Measurements from ENCODE around the gene GNG2.

GNG2 gene

DNA sequence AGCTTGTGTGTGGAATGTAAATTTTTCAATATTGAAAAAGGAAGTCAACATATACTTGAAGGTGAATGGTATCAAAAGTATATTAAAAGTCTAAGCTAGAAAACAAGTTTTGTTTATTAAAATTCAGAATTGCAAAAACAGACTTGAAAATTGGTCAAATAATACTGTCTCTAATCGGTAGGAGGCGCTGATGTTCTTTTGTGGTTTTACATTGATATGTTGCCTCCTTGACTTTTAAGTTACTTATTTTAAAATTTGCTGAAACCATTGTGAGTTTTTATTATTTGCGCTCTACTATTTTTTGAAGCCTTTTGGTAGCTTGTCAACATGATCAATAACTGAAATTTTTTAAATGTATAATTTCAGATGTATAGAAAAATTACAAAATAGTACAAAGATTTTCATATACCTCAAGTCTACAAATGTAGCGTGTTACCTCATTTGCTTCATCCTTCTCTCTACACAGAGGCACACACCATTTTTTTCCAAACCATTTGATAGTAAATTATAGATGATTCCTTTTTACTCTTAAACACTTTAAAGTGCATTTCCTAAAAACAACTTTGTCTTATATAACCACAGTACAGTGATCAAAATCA, 135.8 kb downstream of the GNG2 start:
- DNase-seq (ENCODE audit: low read depth): no peak

DNA sequence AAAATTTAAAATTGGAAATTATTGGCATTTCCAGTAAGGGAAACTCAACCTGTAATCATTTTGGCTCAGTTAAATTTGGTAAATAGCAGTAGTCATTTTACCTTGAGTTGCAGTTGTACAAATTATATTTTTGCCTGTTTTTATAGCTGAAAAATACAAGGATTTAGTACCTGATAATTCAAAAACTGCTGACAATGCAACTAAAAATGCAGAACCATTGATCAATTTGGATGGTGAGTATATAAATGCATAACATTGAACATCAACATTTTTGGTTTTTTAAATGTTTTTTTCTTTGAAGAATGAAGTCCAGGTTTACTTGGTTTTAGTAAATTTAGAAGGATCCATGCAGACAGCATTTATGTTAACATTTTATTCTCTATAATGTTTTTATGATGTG, 137.9 kb downstream of the GNG2 start:
- no peak for DNase-seq (ENCODE audit: low read depth)

DNA sequence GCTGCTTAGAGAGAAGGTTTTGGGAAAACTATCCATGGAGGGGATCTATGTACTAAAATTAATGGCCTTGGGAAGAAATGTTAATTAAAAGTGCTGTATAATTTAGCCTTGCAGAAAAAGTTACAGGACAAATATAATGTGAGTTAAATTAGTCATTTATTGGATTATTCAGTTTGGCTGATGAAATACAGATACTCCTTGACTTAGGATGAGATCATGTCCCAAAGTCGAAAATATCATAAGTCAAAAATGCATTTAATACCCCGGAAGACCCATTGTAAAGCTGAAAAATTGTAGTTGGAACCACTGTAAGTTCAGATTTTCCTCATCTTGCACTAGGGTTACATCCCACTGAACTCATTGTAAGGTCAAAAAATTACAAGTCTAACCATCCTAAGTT, 138.7 kb downstream of the GNG2 start:
- DNase-seq (ENCODE audit: low read depth): no peak

DNA sequence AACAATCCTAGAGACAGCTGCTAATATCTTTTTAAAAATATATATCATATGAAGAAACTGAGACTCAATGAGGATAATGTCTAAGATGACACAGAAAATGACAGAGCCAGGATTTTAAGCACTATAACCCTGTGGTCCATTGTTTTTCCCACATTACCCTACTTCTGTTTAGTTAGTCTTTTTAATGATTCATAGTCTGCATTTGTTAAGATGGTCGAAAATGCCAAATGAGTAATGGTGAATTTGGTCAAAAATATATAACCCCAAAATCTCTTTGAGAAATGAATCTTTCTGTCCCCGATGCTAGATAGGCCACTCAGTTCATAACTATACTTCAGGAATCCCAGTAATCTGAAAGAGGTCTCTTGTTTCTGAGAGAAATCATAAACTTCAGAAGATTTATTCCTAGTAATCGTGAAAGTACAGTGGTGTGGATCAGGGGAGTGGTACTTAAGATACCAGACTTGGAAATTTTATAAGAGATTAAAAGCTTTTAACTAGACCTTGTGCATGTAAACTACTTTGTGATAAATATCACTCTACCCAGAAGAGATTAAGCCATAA, 139.7 kb downstream of the GNG2 start:
- DNase-seq (ENCODE audit: low read depth): no peak

DNA sequence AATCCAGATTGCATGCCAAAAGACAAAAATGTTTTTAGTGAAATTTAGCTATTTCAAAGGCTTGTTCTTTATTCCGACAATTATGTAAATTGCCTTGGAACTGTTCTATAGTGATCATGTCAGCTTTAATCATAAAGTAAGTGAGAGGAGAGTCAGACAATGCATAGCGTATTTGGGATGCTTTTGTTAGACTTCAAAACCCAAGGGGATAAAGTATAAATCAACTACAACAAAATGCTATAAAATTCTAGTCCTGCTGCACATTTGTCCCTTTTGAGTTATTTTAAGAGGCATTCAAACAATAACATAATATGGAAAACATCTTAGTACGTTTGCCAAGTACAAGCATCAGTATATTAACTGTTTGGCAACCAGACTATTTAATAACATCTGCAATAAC, 140.3 kb downstream of the GNG2 start:
- no peak for DNase-seq (ENCODE audit: low read depth)

DNA sequence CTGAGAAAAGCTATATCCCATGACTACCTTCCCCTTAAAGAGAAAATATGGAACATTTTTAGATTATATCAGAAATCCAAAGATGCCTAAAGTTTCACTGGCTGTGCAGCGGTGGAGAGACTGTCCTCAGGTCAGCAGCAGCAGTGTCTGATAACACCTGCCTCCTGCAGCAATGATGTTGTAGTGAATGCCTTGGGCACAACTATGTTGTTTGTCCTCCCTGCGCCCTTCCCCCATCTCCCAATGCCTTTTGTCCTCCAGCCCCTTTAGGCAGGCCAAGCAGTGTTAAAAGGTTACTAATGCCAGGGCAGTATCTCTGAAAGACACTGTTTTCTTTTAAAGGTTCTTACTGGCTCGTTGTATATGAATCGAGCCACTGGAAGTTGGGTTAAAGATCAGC, 142.1 kb downstream of the GNG2 start:
- DNase-seq (ENCODE audit: low read depth): no peak

DNA sequence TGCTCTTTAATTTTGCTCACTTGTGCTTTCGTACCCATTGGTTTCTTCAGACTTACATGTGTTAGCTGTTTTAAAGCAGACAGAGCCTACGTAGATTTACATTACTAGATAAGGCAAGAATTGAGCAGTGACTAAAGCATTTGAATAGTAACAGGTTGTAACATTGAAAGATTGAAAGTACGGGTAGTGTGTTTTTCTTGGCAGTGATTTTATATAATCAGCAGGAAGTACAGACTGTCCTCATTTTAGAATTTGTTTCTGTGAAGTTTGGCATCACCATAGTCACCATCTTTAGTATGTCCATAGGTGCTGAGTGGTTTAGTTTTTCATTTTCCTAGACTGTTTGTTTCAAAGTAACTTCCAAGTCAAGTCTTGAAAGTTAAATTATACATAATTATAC, 142.9 kb downstream of the GNG2 start:
- no peak for DNase-seq (ENCODE audit: low read depth)

DNA sequence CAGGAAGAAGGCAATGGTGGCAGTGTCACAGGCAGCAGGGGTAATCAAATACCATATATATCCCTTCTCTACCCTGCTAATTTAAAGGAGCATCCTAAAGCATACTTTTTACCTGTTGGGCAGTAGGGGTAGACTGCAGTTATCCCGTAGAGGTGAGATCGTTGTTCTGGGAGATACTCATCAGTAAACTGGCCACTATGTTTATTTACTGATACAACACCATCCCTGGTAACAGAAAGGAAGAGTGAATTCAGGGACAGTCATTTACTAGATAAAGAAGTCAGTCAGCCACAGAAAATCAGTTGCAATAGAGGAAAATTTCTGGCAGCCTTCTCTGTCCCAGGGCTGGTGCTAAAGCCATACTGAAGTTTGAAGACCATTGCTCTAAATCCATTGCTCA, 145.2 kb downstream of the GNG2 start:
- DNase-seq (ENCODE audit: low read depth): no peak

DNA sequence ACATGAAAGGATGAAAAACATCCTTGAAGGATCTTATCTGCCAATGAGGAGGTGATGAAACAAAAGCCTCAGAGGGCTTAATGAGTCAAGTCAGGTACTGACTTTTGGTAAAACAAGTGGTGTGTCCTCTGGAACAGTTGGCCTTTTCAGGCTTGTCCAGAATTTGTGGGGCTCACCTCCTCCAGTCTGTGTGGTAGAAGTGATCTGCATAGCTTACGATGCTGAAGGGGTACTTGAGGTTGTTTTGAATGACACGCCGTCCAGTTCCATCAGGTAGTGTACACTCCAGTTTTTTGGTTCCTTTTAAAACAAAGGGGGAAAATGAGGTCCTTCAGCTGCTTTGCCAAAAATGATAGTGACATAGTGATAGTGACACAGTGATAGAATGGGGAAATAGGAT, 145.9 kb downstream of the GNG2 start:
- DNase-seq (ENCODE audit: low read depth): no peak

DNA sequence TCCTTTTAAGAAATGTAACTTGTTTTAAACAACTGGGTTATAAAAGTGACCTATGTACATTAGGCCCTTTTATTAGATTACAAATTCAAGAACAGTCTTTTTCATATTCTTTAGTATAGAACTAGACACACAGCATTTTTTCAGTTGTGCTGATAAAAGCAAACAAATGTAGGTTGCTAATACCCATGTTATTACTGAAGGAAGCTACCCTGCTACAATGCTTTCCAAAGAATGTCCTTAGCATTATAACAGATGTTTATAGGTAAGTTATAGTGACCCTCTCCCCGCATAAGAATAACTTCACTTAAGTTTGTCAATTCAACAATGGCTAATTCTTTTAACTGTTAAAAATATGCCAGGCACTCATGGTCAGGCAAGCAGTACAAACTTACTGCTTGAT, 146.8 kb downstream of the GNG2 start:
- no peak for DNase-seq (ENCODE audit: low read depth)

DNA sequence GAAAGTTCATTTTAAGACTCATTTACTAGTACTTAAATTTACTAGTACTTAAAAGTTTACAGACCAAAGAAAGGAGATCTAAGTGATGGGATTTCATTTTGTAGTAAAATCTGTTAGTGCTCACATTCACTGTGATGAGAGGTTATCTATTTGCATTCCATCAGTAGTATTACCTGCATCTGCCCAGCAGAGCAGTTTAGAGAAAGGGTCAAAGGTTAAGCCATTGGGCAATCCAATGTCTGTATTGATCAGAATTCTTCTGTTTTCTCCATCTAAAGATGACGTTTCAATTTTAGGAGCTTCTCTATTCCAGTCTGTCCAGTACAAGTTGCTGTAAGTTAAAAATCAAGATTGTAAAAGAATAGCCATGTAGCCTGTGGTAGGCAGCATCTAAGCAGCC, 147.2 kb downstream of the GNG2 start:
- no peak for DNase-seq (ENCODE audit: low read depth)

DNA sequence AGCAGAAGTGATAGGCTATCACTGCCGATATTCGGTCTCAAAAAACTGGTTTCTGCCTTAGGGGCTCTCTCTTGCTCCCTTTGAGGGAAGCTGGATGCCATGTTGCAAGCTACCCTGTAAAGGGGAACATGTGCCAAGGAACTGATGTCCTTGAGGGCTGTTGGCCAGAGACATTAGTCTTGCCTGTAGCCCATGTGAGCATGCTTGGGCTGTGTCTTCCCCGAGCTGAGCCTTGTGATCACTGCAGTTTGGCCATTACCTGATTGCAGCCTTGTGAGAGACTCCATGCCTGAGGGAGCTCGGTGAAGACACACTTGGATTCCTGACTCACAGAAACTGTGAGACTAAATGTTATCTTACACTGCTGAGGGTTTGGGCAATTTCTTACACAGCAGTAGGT, 147.7 kb downstream of the GNG2 start:
- no peak for DNase-seq (ENCODE audit: low read depth)

DNA sequence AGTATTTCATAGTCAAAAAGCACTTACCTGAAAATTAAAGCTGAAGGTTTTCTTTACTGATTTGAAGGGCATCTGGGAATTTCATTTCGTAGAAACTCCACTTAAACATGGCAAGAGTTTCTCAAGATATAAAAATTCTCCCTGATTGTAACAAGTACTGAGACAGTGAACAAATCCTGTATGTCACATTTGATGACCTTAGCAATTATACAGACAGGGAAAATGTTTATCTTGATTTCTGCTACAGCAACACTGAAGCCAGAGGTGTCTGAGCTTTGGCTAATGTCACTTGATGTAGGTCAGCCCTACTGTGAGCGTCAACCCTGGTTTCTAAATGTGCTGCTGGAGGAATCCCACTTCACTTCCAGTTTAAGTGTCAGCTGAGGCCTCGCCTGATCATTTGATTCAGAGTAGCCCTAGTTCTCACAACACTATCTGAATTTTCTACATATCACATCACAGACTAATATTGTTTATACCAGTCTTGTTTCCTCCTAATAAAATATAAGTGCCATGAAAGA, 149.8 kb downstream of the GNG2 start:
- no peak for DNase-seq (ENCODE audit: low read depth)

DNA sequence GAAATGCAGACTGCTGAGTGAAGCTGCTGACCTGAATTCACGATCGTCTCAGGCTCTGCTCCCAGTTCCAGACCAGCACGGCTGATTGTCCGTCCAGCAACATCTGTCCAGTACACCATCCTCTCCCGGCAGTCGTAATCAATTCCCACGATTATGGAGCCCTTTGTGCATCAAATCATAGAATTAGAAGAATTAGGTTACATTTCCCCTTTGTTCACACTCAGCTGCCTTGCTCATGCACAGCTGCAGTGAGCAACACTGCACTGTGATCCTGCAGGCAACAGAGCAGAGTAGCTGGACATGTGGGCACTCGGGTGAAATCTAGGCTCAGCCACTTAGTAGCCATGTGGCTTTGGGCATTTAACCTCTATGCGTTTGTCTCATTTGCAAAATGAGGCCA, 151.1 kb downstream of the GNG2 start:
- no peak for DNase-seq (ENCODE audit: low read depth)

DNA sequence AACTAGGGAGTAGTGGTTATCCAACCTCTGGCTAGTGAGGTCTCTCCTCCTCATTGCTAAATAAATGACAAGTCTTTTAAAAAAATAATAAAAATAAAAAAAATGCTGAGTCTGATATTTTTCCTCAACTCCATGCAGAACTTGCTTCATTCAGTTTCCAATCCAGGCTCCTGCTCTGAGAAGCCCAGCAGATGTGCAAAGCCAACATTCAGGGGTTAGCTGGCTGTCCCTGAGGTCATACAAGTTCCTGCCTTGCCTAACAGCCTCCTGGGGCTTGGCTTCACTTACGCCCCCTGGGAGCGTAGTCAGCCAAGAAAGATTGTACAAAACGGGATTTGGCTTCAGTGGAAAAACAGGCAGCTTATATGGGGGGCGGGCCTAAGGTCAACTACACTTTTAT, 152.2 kb downstream of the GNG2 start:
- no peak for DNase-seq (ENCODE audit: low read depth)

DNA sequence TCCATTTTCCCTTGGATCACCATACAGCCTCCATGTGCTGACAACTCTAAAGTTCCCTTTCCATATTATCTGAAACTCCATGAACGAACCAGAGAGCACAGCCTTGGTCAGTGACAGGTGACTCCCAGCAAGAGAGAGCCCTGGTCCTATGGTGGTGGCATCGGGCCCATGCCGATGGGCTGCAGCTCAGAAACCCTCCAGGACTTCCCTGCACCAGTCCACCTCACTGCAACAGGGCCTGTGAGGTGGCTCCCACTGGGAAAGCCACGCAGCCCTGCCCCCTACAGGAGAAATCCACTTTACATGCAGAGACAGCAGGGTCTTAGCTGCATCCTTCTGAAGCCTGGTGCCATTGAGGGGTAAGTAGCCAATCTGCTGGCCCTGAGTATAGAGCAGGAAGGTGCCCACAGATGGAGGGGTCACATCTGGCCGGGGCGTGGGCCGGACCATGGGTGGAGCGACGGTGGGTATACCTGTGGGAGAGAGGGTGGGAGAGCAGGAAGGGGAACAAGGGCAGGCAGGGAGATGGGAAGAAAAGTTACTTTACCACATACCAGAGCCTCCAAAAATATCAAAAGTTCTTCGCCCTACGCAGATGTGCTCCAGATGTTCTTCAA, 153.7 kb downstream of the GNG2 start:
- no peak for DNase-seq (ENCODE audit: low read depth)

DNA sequence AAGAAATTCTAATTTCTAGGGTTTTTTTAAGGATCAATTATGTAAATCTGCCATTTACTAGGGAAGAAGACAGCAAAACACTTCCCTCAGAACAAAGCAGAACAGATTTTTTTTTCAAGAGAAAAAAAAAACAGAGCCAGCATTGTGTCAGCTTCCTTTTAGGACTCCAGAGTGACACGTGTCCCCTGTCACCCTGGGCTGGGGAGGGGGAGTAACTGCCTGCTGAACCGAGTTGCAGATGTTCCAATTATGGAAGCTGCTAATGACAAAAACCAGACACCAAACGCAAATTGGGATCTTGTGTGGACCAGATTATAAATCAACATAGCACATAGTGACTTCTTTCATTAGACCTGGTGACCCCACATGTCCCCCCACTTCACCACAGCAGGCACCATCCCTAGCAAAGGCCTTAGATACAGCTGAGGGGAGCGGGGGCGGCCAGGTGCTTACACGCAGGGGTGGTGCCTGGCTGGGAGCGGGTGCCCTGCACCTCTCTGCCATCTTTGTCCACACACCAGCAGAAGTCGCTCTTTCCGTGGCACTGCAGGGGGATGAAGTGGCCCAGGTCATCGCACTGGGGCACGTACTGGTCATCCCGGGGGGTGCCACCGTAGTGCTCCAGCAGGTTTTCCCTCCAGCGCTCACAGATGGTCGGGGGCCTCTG, 154.3 kb downstream of the GNG2 start:
- DNase-seq (ENCODE audit: low read depth): no peak

DNA sequence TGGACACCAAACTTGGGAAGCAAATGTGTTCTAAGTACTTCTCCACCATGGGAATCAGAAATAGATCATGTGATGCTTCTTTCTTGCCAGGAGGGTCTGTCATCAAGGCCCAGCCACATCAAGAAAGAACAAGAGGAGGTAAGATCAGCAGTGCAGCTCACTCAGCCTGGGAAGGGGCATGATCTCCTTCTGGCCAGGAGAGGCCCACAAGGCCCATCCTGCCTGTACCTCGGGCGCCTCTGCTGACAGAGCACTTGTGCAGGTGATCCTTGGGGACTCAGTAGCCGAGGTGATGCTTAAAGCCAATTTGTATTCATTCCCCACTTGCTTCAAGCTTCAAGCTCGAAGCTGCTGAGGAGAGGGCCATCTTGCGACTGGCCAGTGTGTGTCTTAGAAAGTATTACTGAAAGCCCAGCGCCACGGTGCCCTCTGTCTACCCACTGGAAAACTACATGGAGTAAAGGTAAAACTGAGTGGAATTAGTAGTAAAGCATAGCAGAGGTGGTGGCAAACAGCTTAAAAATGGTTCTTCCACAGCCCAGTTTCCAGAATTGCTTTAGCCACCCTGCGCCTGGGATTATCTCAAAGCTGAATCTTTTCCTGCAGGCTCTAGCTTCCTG, 155.1 kb downstream of the GNG2 start:
- DNase-seq (ENCODE audit: low read depth): no peak

DNA sequence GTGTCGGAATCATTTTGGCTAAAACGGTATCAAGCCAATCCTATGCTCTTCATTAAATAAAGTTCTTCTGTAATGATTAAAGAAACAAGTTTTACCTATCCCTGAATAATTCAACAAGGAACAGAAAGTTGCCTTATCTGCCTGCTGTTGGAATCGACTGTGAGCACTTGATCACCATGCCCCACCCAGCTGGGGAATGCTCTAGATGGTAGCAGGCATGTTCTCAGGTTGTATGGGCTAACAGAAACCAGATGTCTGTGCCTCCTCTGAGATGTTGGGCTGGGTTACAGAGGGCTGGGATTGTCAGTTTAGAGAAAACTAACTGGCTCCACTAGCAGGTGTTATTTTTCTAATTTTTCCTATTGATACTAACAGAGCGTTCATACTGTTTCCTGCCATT, 157.8 kb downstream of the GNG2 start:
- no peak for DNase-seq (ENCODE audit: low read depth)

DNA sequence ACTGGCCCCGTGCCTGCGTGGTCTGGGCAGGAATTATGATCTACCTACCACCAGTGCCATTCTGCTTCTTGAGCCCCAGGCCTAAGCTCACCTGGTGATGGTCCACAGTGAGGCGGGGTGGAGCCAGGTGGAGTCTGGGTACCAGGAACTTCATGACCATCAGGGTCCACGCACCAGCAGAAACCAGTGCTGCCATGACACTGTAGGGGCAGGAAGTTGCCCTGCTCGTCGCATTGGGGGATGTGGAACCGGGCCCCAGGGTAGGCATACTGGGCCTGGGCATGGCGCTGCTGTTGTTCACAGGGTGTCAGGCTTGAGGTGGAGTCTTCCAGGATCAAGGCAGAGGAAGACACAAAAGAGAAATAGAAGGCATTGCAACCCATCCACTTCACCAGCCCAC, 158.6 kb downstream of the GNG2 start:
- DNase-seq (ENCODE audit: low read depth): no peak

Data from stimulated activated CD8-positive, alpha-beta memory T cell treated with anti-CD3 and anti-CD28 coated beads, Interleukin-15, amount 100 ng/mL, for 24 hours (primary cell).